Inflammatory macrophage (primary cell): ENCODE results near the gene TP53.
A peak's percentile ranks its signal among the peaks of the same experiment; 100 is the strongest.

ENCODE experiments used
- DNase-seq, 2 donors: peaks; one replicate each; pipeline ENCODE4 v3.0.0-alpha.2; 2020 to 2022

Gene TP53

GRCh38 chr17:7706631-7707354, 19.5 kb upstream of the TP53 start:
- DNase-seq = no peak

GRCh38 chr17:7705269-7706255, 18.3 kb upstream of the TP53 start:
- no peak for DNase-seq

GRCh38 chr17:7704601-7705268, 17.4 kb upstream of the TP53 start, which contains the start of gene EFNB3:
Gene EFNB3 (plus strand): TSS chr17:7705202. CDS start chr17:7705599, 397 bp downstream.
- no peak for DNase-seq

- DNase-seq = no peak
Measured at GRCh38 chr17:7703584-7704479, 16.5 kb upstream of the TP53 start.

- no peak for DNase-seq
Measured at GRCh38 chr17:7702776-7703175, 15.5 kb upstream of the TP53 start.

- no peak for DNase-seq
Measured at GRCh38 chr17:7701681-7702080, 14.4 kb upstream of the TP53 start.

GRCh38 chr17:7700510-7700909, 13.2 kb upstream of the TP53 start:
- no peak for DNase-seq

- DNase-seq = no peak
Measured at GRCh38 chr17:7697828-7698588, 10.7 kb upstream of the TP53 start.

- no peak for DNase-seq
Measured at GRCh38 chr17:7695586-7695985, 8.3 kb upstream of the TP53 start.

- DNase-seq = no peak
Measured at GRCh38 chr17:7688808-7689316, 1.6 kb upstream of the TP53 start.

GRCh38 chr17:7687908-7688807, 868 bp upstream of the TP53 start, which contains the start of gene WRAP53:
Gene WRAP53 (plus strand): TSS chr17:7688477. CDS start chr17:7688649, 172 bp downstream.
- peak; percentile 99 for DNase-seq

- peak; percentile 76 to 81 for DNase-seq
Measured at GRCh38 chr17:7686222-7687071, 843 bp downstream of the TP53 start.

- peak; percentile 97 for DNase-seq
Measured at GRCh38 chr17:7685533-7686221, 1.6 kb downstream of the TP53 start.

GRCh38 chr17:7684851-7685532, 2.3 kb downstream of the TP53 start:
- DNase-seq = no peak

GRCh38 chr17:7677388-7678067, 9.8 kb downstream of the TP53 start:
- DNase-seq = no peak

- no peak for DNase-seq
Measured at GRCh38 chr17:7676533-7676932, 10.8 kb downstream of the TP53 start.

GRCh38 chr17:7674934-7675333, 12.4 kb downstream of the TP53 start:
- DNase-seq = no peak
